GM21360 (cell line): Measurements from ENCODE around the gene NTNG1.

Source experiments
- ATAC-seq: cut with Tn5 transposase; IDR thresholded peaks from one replicate; pipeline ENCODE4 v1.9.1; 2021; ENCODE audit warnings: mild to moderate bottlenecking, moderate library complexity; ENCODE audit not compliant: unreplicated experiment

Gene NTNG1

DNA sequence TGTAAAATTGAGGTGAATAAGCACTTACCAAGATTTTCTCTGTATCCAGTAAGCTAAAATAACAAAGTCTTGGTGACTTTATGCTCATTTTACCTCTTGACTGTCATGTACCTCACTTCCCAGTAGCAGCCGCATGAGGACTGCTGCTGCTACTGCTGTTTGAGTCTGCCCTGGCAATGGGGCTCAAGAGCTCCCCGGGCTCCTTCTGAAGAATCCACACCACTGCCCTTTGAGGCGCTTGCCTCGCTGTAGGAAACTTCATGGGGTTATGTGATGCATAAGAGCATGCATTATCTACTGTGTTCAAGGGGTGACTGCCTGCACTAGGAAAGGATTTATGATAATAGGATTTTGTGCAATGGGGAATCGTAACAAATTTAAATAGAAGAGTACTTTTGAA, 113.5 kb downstream of the NTNG1 start:
- no peak for ATAC-seq

DNA sequence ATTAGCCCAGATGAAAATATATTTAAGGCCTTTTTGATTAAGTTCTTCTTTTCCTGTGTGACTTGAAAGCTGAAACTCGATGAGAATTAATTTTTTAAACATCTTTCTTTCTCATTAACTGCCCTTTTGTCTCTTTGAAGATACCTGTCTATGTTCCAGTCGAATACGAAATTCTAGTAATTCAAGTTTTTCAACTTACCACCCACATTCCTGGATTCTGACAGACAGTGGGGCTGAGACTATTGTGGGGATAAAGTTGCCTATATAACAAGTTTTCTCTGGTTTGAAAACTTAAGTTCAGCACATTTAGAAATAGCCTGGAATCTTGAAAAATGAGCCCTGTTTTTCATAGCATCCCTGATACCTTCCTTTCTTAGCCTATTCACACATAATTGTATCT, 114.6 kb downstream of the NTNG1 start:
- ATAC-seq = no peak

DNA sequence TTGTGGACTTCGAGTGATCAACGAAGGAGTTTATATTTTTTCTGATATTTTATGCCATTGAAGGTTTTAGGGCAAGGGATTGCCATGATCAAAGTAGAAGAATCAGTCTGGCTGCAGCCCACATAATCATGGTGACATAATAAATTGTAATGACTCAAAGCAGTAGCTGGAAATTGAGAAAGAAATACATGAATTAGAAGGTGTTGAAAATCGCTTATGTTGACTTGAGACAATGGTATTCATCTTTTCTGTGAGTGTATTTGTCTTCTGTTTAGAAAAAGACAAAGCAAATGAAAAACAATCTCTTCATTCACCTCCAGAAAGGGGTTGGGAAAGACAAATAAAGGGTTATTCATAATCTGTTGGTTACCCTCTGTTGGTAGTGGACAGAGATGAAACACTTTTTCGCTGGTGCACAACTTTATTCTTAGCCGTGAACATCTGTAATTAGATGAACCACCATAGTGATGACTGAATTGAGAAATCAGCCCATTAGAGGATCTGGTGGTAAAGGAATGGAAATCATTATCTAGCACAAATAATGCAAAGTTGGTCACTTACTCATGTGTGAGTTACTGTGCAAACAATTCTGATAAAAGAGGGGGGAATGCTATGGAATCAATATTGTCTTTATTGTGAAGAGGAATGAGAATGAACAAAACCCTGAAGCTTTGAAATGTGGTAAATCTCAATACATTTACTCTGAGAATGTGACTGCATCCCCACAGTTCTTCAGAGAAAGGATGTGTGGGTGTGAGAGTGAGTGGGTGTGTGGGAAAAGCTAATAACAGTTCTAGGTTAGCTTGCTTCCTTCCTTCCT, 121.8 kb downstream of the NTNG1 start:
- no peak for ATAC-seq

DNA sequence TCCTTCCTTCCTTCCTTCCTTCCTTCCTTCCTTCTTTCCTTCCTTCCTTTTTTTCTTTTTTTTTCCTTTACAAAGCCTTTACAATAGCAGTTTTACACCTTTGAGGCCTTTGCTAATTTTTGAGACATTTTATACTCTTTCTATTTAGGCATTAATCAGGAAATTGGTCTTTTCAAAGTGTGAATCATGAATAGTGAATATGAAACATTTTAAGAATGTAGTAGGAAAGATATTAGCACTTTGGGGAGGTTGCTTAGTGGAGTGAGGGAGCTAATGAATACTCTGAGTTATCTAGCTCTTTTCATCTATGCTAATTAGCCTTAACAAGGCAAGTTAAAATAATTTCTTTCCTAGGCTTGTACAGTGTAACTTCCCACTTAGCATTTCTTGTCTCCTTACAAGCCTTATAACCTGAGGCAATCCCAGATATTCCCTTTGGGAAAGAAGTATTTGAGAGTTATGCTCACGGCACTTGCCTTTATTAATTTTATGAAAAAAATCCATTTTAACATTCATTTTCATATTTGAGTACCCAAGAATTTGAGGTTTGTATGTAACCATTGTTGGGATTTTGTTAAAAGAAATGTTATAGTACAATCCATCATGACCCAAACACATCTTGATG, 122.6 kb downstream of the NTNG1 start:
- ATAC-seq = no peak

DNA sequence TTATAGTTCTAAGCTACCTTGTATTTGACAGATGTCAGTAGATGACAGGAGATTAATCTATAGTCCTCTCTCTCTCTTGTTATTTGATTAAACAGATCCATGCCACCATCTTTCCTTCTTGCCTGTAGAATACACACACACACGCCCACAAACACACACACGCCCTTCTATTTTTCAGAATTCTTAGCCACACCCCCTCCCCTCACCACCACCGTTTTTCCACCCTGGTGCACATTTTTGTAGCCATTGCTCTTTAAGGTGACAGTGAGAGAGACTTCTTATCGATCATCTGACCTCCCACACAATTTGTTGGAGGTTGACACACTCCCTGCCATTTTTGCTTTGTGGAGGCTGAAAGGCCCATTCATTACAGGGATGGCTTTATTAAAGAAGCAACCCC, 123.2 kb downstream of the NTNG1 start:
- ATAC-seq = no peak

DNA sequence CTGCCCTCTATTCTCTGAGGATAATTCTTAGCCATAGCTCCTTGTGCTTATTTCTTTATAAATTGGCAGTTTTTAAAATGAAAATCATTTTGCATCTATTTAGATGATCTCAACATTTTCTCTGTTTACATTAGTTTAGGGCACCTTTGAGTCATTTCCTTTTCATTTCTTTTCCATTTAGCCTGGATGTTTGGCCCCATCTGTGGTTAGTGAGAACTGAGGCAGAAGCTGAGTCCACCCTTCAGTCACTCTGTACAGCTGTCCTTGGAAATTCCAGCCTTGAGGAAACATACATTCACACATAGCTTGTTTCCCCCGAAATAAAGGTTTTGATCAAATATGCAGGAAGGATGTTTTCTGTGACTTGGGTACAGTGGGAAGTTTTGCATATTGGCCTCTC, 123.7 kb downstream of the NTNG1 start:
- no peak for ATAC-seq

DNA sequence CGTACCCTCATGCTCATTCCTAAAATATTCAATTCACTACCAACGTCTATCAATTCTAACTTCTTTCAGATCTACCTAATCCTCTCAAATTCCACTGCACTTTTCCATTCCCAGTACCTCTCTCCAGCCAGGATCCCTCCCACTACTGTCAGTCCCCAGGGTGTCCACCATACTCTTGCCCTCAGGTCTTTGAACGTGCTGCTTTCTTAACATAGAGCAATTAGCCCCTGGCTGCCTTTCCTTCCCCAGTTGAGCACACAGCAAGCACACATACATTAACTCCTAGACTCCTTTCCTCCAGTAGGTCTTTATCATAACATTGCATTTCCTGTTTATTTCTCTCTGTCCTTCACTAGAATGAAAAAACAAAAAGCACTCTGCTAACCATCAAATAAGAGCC, 126.7 kb downstream of the NTNG1 start:
- no peak for ATAC-seq

DNA sequence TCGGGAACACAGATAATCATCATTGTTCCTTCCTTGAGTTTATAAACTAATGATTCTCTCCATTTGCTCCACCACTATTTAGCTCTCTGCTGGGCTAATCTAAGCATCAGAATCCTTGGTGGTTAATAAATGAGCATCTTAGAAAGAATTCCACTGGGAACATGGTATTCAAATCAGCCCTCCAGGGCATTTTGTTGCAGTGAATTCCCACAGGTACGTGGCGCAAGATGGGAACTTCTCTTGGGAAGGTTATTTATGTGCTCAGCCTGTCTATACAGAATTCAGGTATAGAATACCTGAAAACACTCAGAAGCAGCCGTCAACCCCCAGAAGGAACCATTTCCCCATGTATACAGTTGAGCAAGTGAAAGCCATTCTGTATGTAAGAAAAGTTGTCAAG, 131.5 kb downstream of the NTNG1 start:
- no peak for ATAC-seq

DNA sequence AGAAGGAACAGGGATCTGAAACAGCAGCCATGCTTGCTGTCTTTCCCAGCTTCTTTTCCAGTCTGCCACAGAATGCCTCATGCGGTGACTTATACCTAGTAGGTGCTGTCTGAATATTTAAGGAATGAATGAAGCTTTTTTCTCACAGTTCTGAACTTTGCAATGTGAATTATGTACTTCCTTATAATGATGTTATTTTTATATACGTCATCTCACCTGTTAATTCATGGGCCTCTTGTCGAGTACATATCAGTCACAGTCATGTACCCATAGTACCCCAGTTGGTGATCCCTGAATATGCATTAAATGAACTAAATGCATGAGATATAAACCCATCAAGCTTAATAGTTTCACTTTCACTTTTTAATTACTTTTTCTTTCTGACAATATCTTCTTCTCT, 132.7 kb downstream of the NTNG1 start:
- no peak for ATAC-seq

DNA sequence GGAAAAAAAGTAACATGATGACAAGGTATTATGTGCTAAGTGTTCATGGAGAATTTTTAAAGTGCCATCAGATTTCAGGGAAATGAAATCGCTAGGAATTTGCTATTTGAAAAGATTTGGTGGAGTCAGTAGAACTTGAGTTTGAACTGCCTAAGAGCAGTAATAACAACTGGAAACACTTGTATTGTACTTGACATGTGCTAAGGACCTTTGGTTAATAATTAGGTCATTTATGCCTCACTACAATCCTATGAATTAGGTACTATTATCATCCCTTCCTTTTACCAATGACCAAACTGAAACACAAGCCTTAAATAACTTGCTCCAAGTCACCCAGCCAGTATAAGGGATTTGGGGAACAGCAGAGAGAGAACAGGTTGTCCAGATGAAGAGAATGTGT, 133.4 kb downstream of the NTNG1 start:
- no peak for ATAC-seq

DNA sequence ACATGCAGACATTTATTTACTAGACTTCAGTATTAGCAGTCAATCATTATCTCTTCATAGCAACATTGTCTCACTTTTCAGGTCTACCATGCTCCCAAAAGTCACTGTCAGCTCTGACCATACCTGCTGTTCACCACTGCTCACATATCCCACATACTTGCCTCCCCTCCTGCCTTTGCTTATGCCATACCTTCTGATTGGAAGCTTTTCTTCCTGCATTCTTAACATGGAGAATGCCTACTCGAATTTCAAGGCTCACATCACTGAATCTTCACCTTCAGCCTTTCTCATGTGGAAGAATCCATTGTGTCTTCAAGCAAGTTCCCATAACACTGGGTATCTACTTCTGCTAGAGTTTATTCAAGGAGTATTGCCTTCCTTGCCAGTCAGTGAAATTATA, 135.4 kb downstream of the NTNG1 start:
- ATAC-seq = no peak

DNA sequence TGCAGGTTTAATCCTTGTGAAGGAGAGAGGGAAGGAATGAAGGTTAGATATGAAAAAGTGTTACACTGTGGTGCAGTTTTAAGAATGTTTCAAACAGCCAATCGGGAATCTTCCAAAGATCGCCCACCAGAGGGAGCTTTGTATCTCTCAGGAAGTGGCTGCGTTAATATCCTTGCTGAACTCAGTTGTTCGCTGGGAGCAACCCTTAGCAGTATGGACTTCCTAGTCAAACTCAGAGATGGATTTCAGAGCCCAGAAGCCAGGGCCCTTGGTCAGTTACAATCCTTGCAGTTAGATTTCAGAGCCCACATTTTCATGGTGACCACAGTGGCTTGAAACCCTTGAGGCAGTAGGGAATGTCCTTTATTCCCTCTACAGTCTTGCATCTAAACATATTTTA, 136.2 kb downstream of the NTNG1 start:
- ATAC-seq = no peak

DNA sequence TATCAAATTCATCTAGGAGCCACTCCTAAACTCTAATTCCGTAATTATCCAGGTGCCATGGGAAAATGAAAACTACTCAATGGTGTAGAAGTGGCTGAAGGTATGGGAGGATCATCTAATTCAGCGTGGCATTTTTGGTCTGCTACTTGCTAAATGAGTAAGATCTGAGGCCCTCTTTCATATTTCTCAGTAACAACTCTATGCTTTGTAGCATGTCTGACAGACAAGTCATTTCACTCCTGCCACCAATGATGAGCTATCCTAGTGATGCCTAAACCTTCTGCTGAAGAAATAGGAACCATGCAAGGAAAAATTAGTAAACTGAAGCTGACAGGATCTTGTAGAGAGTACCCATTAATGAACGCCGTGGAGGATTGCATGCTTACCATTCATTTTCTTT, 145.3 kb downstream of the NTNG1 start:
- ATAC-seq = peak; percentile 87

DNA sequence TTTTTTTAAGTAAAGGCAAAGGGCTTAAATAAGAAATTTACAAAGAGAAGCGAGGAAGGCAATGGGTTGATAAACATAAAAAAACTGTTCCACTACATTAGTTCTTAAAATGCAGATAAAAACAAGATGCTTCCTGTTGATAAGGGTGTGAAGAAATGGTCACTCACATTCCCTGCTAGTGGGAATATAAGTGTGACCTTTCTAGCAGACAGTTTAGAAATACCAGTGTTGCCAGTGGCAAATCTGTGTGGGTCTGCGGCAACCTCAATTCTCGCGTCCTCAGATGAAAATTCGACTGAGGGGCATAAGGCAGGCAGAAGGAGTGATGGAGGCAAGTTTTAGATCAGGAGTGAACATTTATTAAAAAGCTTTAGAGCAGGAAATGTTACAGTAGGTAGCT, 151.1 kb downstream of the NTNG1 start:
- ATAC-seq = no peak

DNA sequence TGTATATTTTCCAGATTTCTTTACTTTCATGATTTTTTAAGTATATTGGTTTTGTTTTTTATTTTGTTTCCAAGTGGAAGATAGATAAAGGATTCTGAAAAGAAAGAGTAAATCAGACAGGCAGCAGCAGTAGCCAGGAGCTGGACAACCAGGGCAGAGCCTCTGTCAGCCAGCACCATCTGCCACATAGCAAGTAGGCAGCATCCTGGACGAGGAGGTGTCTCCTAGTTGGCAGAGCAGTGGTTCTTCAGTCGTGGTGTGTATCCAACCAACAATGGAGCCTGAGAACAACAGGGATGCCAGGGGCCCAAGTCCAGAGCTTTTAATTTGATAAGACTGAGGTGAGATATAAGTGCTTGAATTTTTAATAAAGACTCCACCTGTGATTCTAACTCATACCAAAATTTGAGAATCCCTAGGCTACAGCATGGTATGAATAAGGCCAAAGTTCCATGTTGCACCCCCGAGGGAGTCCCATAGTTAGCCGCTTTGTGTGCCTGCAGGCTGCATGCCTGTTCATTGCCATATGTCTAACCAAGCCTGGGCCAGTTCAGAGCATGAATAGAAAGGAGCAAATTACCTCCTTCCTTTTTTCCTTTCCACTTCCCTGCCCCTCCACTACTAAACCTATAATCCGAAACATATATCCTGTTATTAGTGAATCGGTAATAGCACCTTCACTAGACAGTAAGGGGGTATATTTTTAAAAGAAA, 153.2 kb downstream of the NTNG1 start:
- ATAC-seq = no peak

DNA sequence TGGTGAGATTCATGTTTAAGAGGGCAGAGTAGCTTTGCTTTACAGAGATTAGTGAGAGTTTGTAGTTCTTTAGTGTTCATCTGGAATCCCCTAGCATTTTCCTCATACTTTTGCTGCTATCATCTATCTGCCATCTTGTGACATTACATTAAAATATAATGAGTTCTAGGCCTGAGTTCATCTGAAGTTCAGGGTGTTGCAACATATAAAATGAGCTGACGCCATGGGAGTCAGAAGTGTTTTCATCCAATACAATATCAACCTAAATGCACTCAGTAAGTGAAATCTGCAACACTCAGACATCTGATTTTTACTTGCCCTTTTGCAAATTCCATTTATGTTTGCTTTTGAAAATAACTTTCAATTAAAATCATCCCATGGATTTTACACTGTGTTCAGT, 153.8 kb downstream of the NTNG1 start:
- no peak for ATAC-seq

DNA sequence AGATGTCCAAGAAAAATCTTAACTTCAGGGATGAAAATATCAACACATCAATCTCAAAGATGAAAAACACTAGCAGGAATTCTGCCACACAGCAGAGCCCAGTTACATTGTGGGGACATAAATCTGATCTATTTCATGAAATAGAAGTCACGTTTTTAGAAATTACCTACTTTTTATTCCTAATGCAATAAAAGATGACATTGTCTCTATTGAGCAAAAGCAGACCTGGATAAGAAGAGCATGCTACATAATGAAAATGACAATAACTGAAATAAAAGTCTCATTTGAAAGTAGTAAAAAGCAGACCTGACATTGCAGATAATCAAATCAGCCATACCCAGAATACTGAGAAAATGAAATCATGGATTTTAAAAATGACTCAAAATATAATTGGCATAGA, 156.8 kb downstream of the NTNG1 start:
- no peak for ATAC-seq

DNA sequence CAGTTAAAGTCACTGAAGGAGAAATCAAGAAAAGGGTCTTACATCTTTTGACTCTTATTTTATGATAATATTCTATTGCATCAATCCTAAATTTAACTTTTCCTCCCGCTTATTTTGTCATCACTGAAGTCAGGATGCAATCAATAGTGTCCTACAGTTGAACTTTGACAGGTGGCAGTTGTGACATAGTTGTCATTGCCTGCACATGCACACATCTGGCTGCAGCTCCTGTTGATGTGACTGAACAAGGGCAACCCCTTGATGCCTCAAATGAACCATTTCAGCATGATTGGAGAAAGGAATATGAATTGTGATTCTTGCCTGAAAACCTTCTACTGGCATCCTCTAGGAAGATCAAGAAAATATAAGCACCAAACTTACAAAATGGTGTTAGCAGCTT, 157.7 kb downstream of the NTNG1 start:
- no peak for ATAC-seq

DNA sequence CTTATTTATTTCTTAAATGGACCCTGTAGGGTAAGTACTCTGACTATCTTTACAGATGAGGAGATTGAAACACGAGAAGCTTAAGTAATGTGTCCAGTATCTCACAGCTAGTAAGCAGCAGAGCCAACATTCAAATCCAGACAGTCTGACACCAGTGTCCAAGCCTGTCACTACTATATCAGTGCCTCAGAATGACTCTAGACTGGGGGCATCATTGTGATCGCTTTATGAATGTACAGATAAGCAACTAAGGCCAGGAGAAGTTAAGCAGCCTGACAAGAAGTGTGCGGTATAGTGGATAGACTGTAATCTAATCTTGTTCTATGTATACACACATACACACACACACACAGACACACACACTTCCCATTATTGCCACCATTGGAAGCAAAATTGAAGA, 158.7 kb downstream of the NTNG1 start:
- no peak for ATAC-seq

DNA sequence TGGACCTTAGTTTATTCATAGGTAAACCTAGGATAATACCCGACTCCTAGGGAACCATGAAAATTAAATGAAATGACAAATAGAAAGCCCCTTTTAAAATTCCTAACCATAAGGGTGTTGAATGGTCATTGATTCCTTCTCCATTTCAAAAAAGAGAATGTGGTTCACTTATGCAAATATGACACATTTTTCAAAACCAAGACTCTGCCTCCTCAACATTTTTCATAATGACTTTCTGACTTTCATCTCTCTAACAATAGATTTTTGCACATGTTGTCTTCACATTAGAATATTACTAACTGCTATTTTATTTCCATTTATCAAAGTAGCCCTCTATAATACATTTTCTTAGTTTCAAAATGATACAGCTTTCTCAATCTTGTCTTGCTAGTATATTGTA, 169.1 kb downstream of the NTNG1 start:
- ATAC-seq = no peak

DNA sequence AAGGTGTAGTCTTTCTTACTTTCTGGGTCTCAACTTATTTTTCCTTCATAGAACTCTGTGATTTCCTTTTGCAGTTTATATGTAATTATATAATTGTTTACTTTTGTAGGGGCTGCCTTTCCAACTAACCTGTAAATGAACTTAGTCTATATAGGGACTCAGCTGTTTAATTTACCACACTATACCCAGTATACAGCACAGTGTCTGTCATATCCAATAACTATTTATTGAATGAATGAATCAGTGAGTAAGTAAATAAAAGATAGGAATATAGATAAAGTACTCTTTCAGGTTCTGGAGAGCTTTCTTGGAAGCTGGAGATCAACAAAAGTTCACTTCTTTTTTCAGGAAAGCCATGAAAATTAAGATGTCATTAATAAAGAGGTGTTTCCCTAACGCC, 174.8 kb downstream of the NTNG1 start:
- ATAC-seq = no peak

DNA sequence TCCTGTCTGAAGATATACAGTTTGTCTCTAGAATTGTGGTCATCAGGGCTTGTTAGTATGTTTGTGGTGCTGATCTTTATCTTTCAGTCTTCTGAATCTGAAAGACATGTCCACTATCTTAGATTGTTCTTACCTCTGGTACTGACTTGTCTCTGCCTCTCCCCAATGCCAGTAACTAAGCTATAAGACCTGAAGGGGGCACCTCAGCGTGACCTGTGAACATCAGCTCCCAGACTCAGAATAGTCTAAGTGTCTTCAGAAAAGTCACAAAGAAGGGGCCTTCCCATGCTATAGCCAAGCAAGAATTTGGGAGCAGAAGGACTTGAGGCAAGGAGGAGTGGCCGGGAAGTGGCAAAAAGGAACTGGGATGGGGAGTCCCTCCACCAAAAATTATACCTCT, 178.1 kb downstream of the NTNG1 start:
- no peak for ATAC-seq
